HCT116 (cell line): Measurements from ENCODE around the gene HSPA12A. TPM values are rescaled to one million over a fixed set of nuclear protein-coding genes. Genes with fewer than 3 reads are reported as not detected.

ENCODE experiments used
- ATAC-seq: fragments of 200-7000 bp; cut with Tn5 transposase; 2 replicates; pipeline ENCODE4 v1.9.1; 2020; ENCODE audit warnings: mild to moderate bottlenecking, moderate library complexity
- BruUV-seq: library from RNA; stranded (reverse); fragments of 400-500 nt; replicated peaks from 2 replicates; lab custom pipeline; 2021; lab: Mats Ljungman, UMichigan
- CTCF ChIA-PET: fragments of 300-600 bp; sonication (Branson Sonifier 250); formaldehyde crosslinking; loops from one replicate; lab custom pipeline; 2021; ENCODE audit warnings: antibody characterized with exemption; lab: Charles Lee
- POLR2A ChIA-PET: fragments of 300-600, 350-600 bp; sonication (Branson Sonifier 250); formaldehyde crosslinking; loops from one replicate; lab custom pipeline; 2021; ENCODE audit warnings: antibody characterized with exemption; lab: Charles Lee
- RAD21 ChIA-PET, 2 experiments: fragments of 300-600 bp; sonication (Branson Sonifier 250); formaldehyde crosslinking; loops; one replicate each; lab custom pipeline; 2023; ENCODE audit warnings: low total read pairs in 2 of 2; ENCODE audit not compliant: uncharacterized antibody in 2 of 2, unreplicated experiment in 2 of 2, low non-redundant PET in 1 of 2; lab: Charles Lee
- DNase-seq: peaks from one replicate; pipeline ENCODE4 v3.0.0-alpha.2; 2010; ENCODE audit warnings: low read depth, low spot score
- H2AFZ ChIP-seq: fragments of 200-600 bp; shearing (Covaris generic), sonication (generic); 2 replicates; pipeline ENCODE4 v1.6.1; 2017; ENCODE audit warnings: low read depth, mixed run types, mixed read lengths, antibody characterized with exemption, low read length; ENCODE audit not compliant: poor library complexity, severe bottlenecking
- H3K27ac ChIP-seq: 2 replicates; pipeline ENCODE4 v1.5.1; 2012; ENCODE audit warnings: low read depth, low read length
- H3K27me3 ChIP-seq: fragments of 200-600 bp; sonication (generic); 2 replicates; pipeline ENCODE4 v1.6.1; 2016; ENCODE audit warnings: mixed run types, low read length, mixed read lengths; ENCODE audit not compliant: insufficient read depth
- H3K36me3 ChIP-seq, 2 experiments: fragments of 200-500 bp in 1 of 2; fragments of 200-600 bp in 1 of 2; sonication (Bioruptor generic) in 1 of 2; sonication (generic) in 1 of 2; 2 replicates each; pipeline versions ENCODE4 v1.5.1 to v1.6.1; 2014 to 2016; ENCODE audit warnings: low read length in 2 of 2, inconsistent platforms in 1 of 2, mixed read lengths in 1 of 2, mixed run types in 1 of 2; ENCODE audit not compliant: insufficient read depth in 2 of 2, control insufficient read depth in 1 of 2
- H3K4me1 ChIP-seq, 2 experiments: fragments of 200-600 bp in 1 of 2; sonication (generic) in 1 of 2; 2 replicates each; pipeline versions ENCODE4 v1.5.1 to v1.6.1; 2012 to 2017; ENCODE audit warnings: low read length in 2 of 2, inconsistent platforms in 1 of 2, mild to moderate bottlenecking in 1 of 2, mixed read lengths in 1 of 2, mixed run types in 1 of 2, moderate library complexity in 1 of 2; ENCODE audit not compliant: insufficient read depth in 2 of 2, control insufficient read depth in 1 of 2
- H3K4me2 ChIP-seq: fragments of 200-600 bp; sonication (generic); 2 replicates; pipeline ENCODE4 v1.6.1; 2017; ENCODE audit warnings: mixed run types, low read length, mixed read lengths
- H3K4me3 ChIP-seq, 2 experiments: fragments of 200-600 bp in 1 of 2; sonication (generic) in 1 of 2; replicated peaks in 1 of 2; 2 replicates each; pipeline ENCODE4 v1.5.1; 2011 to 2016; ENCODE audit warnings: low read length in 2 of 2, control low read depth in 1 of 2, low read depth in 1 of 2, mild to moderate bottlenecking in 1 of 2, mixed read lengths in 1 of 2, mixed run types in 1 of 2
- H3K79me2 ChIP-seq: fragments of 200-600 bp; sonication (generic); 2 replicates; pipeline ENCODE4 v1.6.1; 2017; ENCODE audit warnings: mild to moderate bottlenecking, mixed run types, low read length, moderate library complexity, mixed read lengths; ENCODE audit not compliant: insufficient read depth
- H3K9ac ChIP-seq: fragments of 200-600 bp; sonication (generic); 2 replicates; pipeline ENCODE4 v1.6.1; 2016; ENCODE audit warnings: low read length, mixed read lengths
- H3K9me2 ChIP-seq: fragments of 200-600 bp; sonication (generic), shearing (Covaris generic); 2 replicates; pipeline ENCODE4 v1.6.1; 2017; ENCODE audit warnings: mixed run types, mild to moderate bottlenecking, moderate library complexity; ENCODE audit not compliant: insufficient read depth
- H3K9me3 ChIP-seq, 2 experiments: fragments of 200-500 bp in 1 of 2; fragments of 200-600 bp in 1 of 2; sonication (Bioruptor generic) in 1 of 2; sonication (generic) in 1 of 2; 2 replicates each; pipeline ENCODE4 v1.6.1; 2014 to 2017; ENCODE audit warnings: low read length in 2 of 2, mixed read lengths in 2 of 2, inconsistent platforms in 1 of 2, low read depth in 1 of 2, mild to moderate bottlenecking in 1 of 2, mixed run types in 1 of 2, moderate library complexity in 1 of 2; ENCODE audit not compliant: control insufficient read depth in 1 of 2, insufficient read depth in 1 of 2
- H4K20me1 ChIP-seq: fragments of 200-600 bp; sonication (generic), shearing (Covaris generic); 2 replicates; pipeline ENCODE4 v1.6.1; 2017; ENCODE audit warnings: mixed run types, mild to moderate bottlenecking, moderate library complexity; ENCODE audit not compliant: insufficient read depth
- CBX3 ChIP-seq: IDR thresholded peaks from 2 replicates; pipeline ENCODE4 v1.6.1; 2012; ENCODE audit warnings: low read depth
- CEBPB ChIP-seq: IDR thresholded peaks from 2 replicates; pipeline ENCODE4 v1.6.1; 2012; ENCODE audit warnings: low read depth
- EGR1 ChIP-seq: IDR thresholded peaks from 2 replicates; pipeline ENCODE4 v1.6.1; 2012; ENCODE audit warnings: low read depth
- EZH2 ChIP-seq: fragments of 200-600 bp; sonication (generic); IDR thresholded peaks from 2 replicates; pipeline ENCODE4 v1.6.1; 2017; ENCODE audit warnings: antibody characterized with exemption, mixed run types
- POLR2A ChIP-seq: IDR thresholded peaks from 2 replicates; pipeline ENCODE4 v1.7.0; 2011; ENCODE audit warnings: borderline replicate concordance; ENCODE audit not compliant: insufficient read depth, insufficient read length; ENCODE audit errors: extremely low read depth
- SIN3A ChIP-seq: IDR thresholded peaks from 2 replicates; pipeline ENCODE4 v1.6.1; 2012; ENCODE audit warnings: low read depth
- TCF7L2 ChIP-seq: IDR thresholded peaks from 2 replicates; pipeline ENCODE4 v1.7.0; 2011; ENCODE audit warnings: borderline replicate concordance, inconsistent platforms; ENCODE audit not compliant: insufficient read depth, insufficient read length; ENCODE audit errors: extremely low read depth
- ZFX ChIP-seq: fragments of 450-650 bp; IDR thresholded peaks from 2 replicates; pipeline ENCODE4 v1.6.1; 2017
- ZNF274 ChIP-seq: fragments of 200-500 bp; sonication (Bioruptor generic); IDR thresholded peaks from 2 replicates; pipeline ENCODE4 v1.6.1; 2014; ENCODE audit warnings: mild to moderate bottlenecking, low read depth, low read length, inconsistent platforms
- intact Hi-C: fragments of 100-400 bp; cut with micrococcal nuclease; formaldehyde crosslinking; loops from 2 replicates; pipeline ENCODE4 v1.10.0; 2022
- total RNA-seq: library from RNA; stranded (reverse); gene quantifications from one replicate; pipeline ENCODE4 v1.2.1, GENCODE V29; 2021; ENCODE audit not compliant: unreplicated experiment
- TF ChIP-seq, protein P1 (sequence below): IDR thresholded peaks from 2 replicates; pipeline ENCODE4 v1.6.1; 2012
- TF ChIP-seq, protein P2 (sequence below): IDR thresholded peaks from 2 replicates; pipeline ENCODE4 v1.6.1; 2012; ENCODE audit warnings: low read depth

Gene HSPA12A
- total RNA-seq, 1 experiment from 2014 or later = 19.8 TPM

- Histone ChIP-seq H3K9me3 (no peaks in the 10 kb centered on the region; a peak in 1 of 4 replicates), H3K36me3 (no peaks in the 10 kb centered on the region), H4K20me1 (no peaks in the 10 kb centered on the region), H2AFZ (no peak overlapping the region), H3K4me1 (peaks cover 3 to 10% of the 10 kb centered on the region in 2 experiments), H3K4me2 (no peak overlapping the region), H3K9ac (no peak overlapping the region), H3K4me3 (no peak overlapping the region), H3K79me2 (no peaks in the 10 kb centered on the region), H3K27me3 (no peaks in the 10 kb centered on the region), H3K27ac (no peak overlapping the region), H3K9me2 (no peaks in the 10 kb centered on the region)
- no peak for ATAC-seq
- intact Hi-C loops = no loop called here
- no TSS peak for BruUV-seq
- POLR2A ChIA-PET = no interaction called here
- CTCF ChIA-PET = no interaction called here
- RAD21 ChIA-PET = no interaction called here
- no peak for DNase-seq
- TF ChIP-seq ZNF274 (no peak), CEBPB (no peak), EGR1 (no peak)
- TF ChIP-seq, protein P1, sequence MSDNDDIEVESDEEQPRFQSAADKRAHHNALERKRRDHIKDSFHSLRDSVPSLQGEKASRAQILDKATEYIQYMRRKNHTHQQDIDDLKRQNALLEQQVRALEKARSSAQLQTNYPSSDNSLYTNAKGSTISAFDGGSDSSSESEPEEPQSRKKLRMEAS = no peak
Observed at GRCh38 chr10:116752969-116753665, 10.8 kb upstream of the HSPA12A start.

DNA sequence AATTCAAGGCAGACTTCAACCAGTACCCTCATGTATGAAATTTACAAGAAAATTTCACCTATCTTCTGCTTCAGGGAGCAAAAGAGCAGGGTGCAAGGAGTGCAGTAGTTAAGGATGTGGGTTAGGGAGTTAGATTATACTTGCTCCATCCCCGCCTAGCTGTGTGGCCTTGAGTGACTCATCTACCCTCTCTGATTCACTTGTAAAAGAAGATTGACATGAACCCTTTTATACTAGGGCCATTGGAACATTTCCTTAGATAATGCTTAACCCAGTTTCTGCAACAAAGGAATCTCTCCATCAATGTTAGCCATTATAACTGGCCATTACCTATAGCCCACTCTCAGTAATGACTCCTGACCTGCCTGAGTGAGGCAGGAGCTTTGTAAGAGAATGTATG lies 10.2 kb upstream of the HSPA12A start:
- no peak overlapping the region for H3K4me3 ChIP-seq
- H3K4me2 ChIP-seq = no peak overlapping the region
- POLR2A ChIA-PET = no interaction called here
- H4K20me1 ChIP-seq = no peaks in the 10 kb centered on the region
- TF ChIP-seq TCF7L2 (no peak), CBX3 (no peak), SIN3A (no peak), EZH2 (no peak), EGR1 (no peak), POLR2A (no peak), ZFX (no peak)
- TF ChIP-seq, protein P2, sequence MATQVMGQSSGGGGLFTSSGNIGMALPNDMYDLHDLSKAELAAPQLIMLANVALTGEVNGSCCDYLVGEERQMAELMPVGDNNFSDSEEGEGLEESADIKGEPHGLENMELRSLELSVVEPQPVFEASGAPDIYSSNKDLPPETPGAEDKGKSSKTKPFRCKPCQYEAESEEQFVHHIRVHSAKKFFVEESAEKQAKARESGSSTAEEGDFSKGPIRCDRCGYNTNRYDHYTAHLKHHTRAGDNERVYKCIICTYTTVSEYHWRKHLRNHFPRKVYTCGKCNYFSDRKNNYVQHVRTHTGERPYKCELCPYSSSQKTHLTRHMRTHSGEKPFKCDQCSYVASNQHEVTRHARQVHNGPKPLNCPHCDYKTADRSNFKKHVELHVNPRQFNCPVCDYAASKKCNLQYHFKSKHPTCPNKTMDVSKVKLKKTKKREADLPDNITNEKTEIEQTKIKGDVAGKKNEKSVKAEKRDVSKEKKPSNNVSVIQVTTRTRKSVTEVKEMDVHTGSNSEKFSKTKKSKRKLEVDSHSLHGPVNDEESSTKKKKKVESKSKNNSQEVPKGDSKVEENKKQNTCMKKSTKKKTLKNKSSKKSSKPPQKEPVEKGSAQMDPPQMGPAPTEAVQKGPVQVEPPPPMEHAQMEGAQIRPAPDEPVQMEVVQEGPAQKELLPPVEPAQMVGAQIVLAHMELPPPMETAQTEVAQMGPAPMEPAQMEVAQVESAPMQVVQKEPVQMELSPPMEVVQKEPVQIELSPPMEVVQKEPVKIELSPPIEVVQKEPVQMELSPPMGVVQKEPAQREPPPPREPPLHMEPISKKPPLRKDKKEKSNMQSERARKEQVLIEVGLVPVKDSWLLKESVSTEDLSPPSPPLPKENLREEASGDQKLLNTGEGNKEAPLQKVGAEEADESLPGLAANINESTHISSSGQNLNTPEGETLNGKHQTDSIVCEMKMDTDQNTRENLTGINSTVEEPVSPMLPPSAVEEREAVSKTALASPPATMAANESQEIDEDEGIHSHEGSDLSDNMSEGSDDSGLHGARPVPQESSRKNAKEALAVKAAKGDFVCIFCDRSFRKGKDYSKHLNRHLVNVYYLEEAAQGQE = no peak
- BruUV-seq = no TSS peak
- H3K4me1 ChIP-seq = peaks cover 5 to 13% of the 10 kb centered on the region in 2 experiments
- DNase-seq (no peak), ATAC-seq (no peak)
- H3K9me3 ChIP-seq = no peaks in the 10 kb centered on the region; a peak in 1 of 4 replicates
- no peaks in the 10 kb centered on the region for H3K9me2 ChIP-seq
- H3K27ac ChIP-seq = no peak overlapping the region
- H3K27me3 ChIP-seq = no peaks in the 10 kb centered on the region
- no peak overlapping the region for H2AFZ ChIP-seq
- CTCF ChIA-PET = no interaction called here
- intact Hi-C loops = no loop called here
- H3K9ac ChIP-seq = no peak overlapping the region
- RAD21 ChIA-PET = no interaction called here
- no peaks in the 10 kb centered on the region for H3K36me3 ChIP-seq
- no peaks in the 10 kb centered on the region for H3K79me2 ChIP-seq
